Measurements from ENCODE around the gene ZFPM1.

Gene ZFPM1

GRCh38 chr16:88453611-88454522 is 787 bp downstream of the ZFPM1 start:
- Histone ChIP-seq H2BK5ac (ENCODE audit: low read depth, low read length, poor library complexity) (peak overlapping the region; percentile 53), H3K27ac (ENCODE audit: low read depth, low read length) (peak overlapping the region; percentile 64), H3K18ac (ENCODE audit: low read length) (peak overlapping the region; percentile 85), H3K4me3 (ENCODE audit: low read depth, low read length) (peak overlapping the region; percentile 77), H3K9me3 (ENCODE audit: insufficient read depth, low read depth, low read length) (no peaks in the 10 kb centered on the region), H3K27me3 (ENCODE audit: insufficient read depth, low read length) (no peaks in the 10 kb centered on the region), H2AFZ (ENCODE audit: insufficient read depth, low read length, poor library complexity) (peak overlapping the region; percentile 17), H3K9ac (ENCODE audit: low read length) (no peak overlapping the region), H3K36me3 (ENCODE audit: control insufficient read depth in 1 of 2, insufficient read depth in 2 of 2, low read length in 2 of 2) (no peaks in the 10 kb centered on the region), H3K79me1 (ENCODE audit: low read length) (peaks cover 11% of the 10 kb centered on the region), H2BK12ac (ENCODE audit: low read length) (peak overlapping the region; percentile 23), H3K4ac (ENCODE audit: low read depth, low read length) (peak overlapping the region; percentile 30), H4K8ac (ENCODE audit: low read depth, low read length) (peak overlapping the region; percentile 31), H3K4me1 (ENCODE audit: control insufficient read depth in 1 of 2, insufficient read depth in 2 of 2, low read length in 2 of 2) (peaks cover 18 to 22% of the 10 kb centered on the region in 2 experiments), H3K79me2 (ENCODE audit: control insufficient read depth, insufficient read depth, low read length, poor library complexity) (peaks cover 4% of the 10 kb centered on the region), H2BK120ac (ENCODE audit: insufficient read depth, low read length, poor library complexity) (peak overlapping the region; percentile 39), H2AK5ac (ENCODE audit: low read length) (peak overlapping the region; percentile 50), H3K4me2 (ENCODE audit: low read length) (peak overlapping the region; percentile 86), H4K12ac (ENCODE audit: low read depth, low read length) (peak overlapping the region; percentile 22), H3K23ac (ENCODE audit: low read length) (no peak overlapping the region), H4K91ac (ENCODE audit: low read depth, low read length) (peak overlapping the region; percentile 68), H3K14ac (ENCODE audit: low read length) (peak overlapping the region; percentile 65)
- DNase-seq: peak; percentile 78 to 81
- WGBS (ENCODE audit: extremely low coverage, insufficient coverage, insufficient read length): no CpG with 5 or more reads among the region's 89 CpGs

GRCh38 chr16:88454523-88454947 is 1.5 kb downstream of the ZFPM1 start:
- peak overlapping the region; percentile 30 for H3K4ac ChIP-seq (ENCODE audit: low read depth, low read length)
- no peaks in the 10 kb centered on the region for H3K27me3 ChIP-seq (ENCODE audit: insufficient read depth, low read length)
- H3K4me3 ChIP-seq (ENCODE audit: low read depth, low read length): peak overlapping the region; percentile 77
- H2BK120ac ChIP-seq (ENCODE audit: insufficient read depth, low read length, poor library complexity): peak overlapping the region; percentile 39
- H3K23ac ChIP-seq (ENCODE audit: low read length): no peak overlapping the region
- H3K9me3 ChIP-seq (ENCODE audit: insufficient read depth, low read depth, low read length): no peaks in the 10 kb centered on the region
- WGBS (ENCODE audit: extremely low coverage, insufficient coverage, insufficient read length): no CpG with 5 or more reads among the region's 27 CpGs
- H2AK5ac ChIP-seq (ENCODE audit: low read length): peak overlapping the region; percentile 50
- H3K79me2 ChIP-seq (ENCODE audit: control insufficient read depth, insufficient read depth, low read length, poor library complexity): peaks cover 4% of the 10 kb centered on the region
- peak overlapping the region; percentile 22 for H4K12ac ChIP-seq (ENCODE audit: low read depth, low read length)
- H3K14ac ChIP-seq (ENCODE audit: low read length): peak overlapping the region; percentile 65
- H3K79me1 ChIP-seq (ENCODE audit: low read length): peaks cover 11% of the 10 kb centered on the region
- peak overlapping the region; percentile 31 for H4K8ac ChIP-seq (ENCODE audit: low read depth, low read length)
- peaks cover 18 to 22% of the 10 kb centered on the region in 2 experiments for H3K4me1 ChIP-seq (ENCODE audit: control insufficient read depth in 1 of 2, insufficient read depth in 2 of 2, low read length in 2 of 2)
- H4K91ac ChIP-seq (ENCODE audit: low read depth, low read length): peak overlapping the region; percentile 41
- peak overlapping the region; percentile 36 for H2BK5ac ChIP-seq (ENCODE audit: low read depth, low read length, poor library complexity)
- peak overlapping the region; percentile 85 for H3K18ac ChIP-seq (ENCODE audit: low read length)
- no peak overlapping the region for H3K9ac ChIP-seq (ENCODE audit: low read length)
- H3K36me3 ChIP-seq (ENCODE audit: control insufficient read depth in 1 of 2, insufficient read depth in 2 of 2, low read length in 2 of 2): no peaks in the 10 kb centered on the region
- peak overlapping the region; percentile 35 for H3K27ac ChIP-seq (ENCODE audit: low read depth, low read length)
- peak overlapping the region; percentile 86 for H3K4me2 ChIP-seq (ENCODE audit: low read length)
- H2BK12ac ChIP-seq (ENCODE audit: low read length): peak overlapping the region; percentile 23
- DNase-seq: no peak
- H2AFZ ChIP-seq (ENCODE audit: insufficient read depth, low read length, poor library complexity): peak overlapping the region; percentile 17

GRCh38 chr16:88455610-88456355 is 2.7 kb downstream of the ZFPM1 start:
- WGBS (ENCODE audit: extremely low coverage, insufficient coverage, insufficient read length): no CpG with 5 or more reads among the region's 68 CpGs
- no peak overlapping the region for H3K14ac ChIP-seq (ENCODE audit: low read length)
- peak overlapping the region; percentile 86 for H3K4me2 ChIP-seq (ENCODE audit: low read length)
- no peak overlapping the region for H3K18ac ChIP-seq (ENCODE audit: low read length)
- H4K91ac ChIP-seq (ENCODE audit: low read depth, low read length): no peak overlapping the region
- peaks cover 11% of the 10 kb centered on the region for H3K79me1 ChIP-seq (ENCODE audit: low read length)
- H3K27me3 ChIP-seq (ENCODE audit: insufficient read depth, low read length): no peaks in the 10 kb centered on the region
- peak; percentile 46 to 52 for DNase-seq
- H2AK5ac ChIP-seq (ENCODE audit: low read length): no peak overlapping the region
- no peak overlapping the region for H2BK5ac ChIP-seq (ENCODE audit: low read depth, low read length, poor library complexity)
- H3K79me2 ChIP-seq (ENCODE audit: control insufficient read depth, insufficient read depth, low read length, poor library complexity): peaks cover 4% of the 10 kb centered on the region
- no peaks in the 10 kb centered on the region for H3K36me3 ChIP-seq (ENCODE audit: control insufficient read depth in 1 of 2, insufficient read depth in 2 of 2, low read length in 2 of 2)
- no peak overlapping the region for H3K27ac ChIP-seq (ENCODE audit: low read depth, low read length)
- no peak overlapping the region for H2AFZ ChIP-seq (ENCODE audit: insufficient read depth, low read length, poor library complexity)
- H2BK120ac ChIP-seq (ENCODE audit: insufficient read depth, low read length, poor library complexity): no peak overlapping the region
- H3K4me3 ChIP-seq (ENCODE audit: low read depth, low read length): peak overlapping the region; percentile 15
- no peak overlapping the region for H3K23ac ChIP-seq (ENCODE audit: low read length)
- H3K4me1 ChIP-seq (ENCODE audit: control insufficient read depth in 1 of 2, insufficient read depth in 2 of 2, low read length in 2 of 2): peaks cover 18 to 22% of the 10 kb centered on the region in 2 experiments
- H3K9ac ChIP-seq (ENCODE audit: low read length): no peak overlapping the region
- no peak overlapping the region for H2BK12ac ChIP-seq (ENCODE audit: low read length)
- H3K4ac ChIP-seq (ENCODE audit: low read depth, low read length): no peak overlapping the region
- H4K8ac ChIP-seq (ENCODE audit: low read depth, low read length): no peak overlapping the region
- no peaks in the 10 kb centered on the region for H3K9me3 ChIP-seq (ENCODE audit: insufficient read depth, low read depth, low read length)
- H4K12ac ChIP-seq (ENCODE audit: low read depth, low read length): no peak overlapping the region

Data from trophoblast cell (in vitro differentiated cells and primary cell).